Gastrocnemius medialis (tissue), 4 donors: ENCODE data around the gene ENDOD1. TPM values are rescaled to one million over a fixed set of nuclear protein-coding genes. Genes with fewer than 3 reads are reported as not detected.
A peak's percentile ranks its signal among the peaks of the same experiment; 100 is the strongest.

Experiments used
- ATAC-seq, 2 donors: fragments of 150-250 bp; one replicate each; pipeline ENCODE4 v1.9.1; 2016
- DNase-seq, 2 donors: peaks; one replicate each; pipeline ENCODE4 v3.0.0-alpha.2; 2019
- H3K27ac ChIP-seq, 4 donors: fragments of 200-600 bp; sonication (generic); 1 replicate in 1 of 4; 2 replicates in 3 of 4; pipeline ENCODE4 v1.5.1; 2016 to 2018; ENCODE audit warnings: mild to moderate bottlenecking in 2 of 4, moderate library complexity in 1 of 4
- H3K27me3 ChIP-seq, 3 donors: fragments of 200-600 bp; sonication (generic) in 2 of 3; 1 replicate in 1 of 3; 2 replicates in 2 of 3; pipeline versions ENCODE4 v1.5.1 to v1.6.0; 2016 to 2019; ENCODE audit warnings: mild to moderate bottlenecking in 1 of 3, moderate library complexity in 1 of 3
- H3K36me3 ChIP-seq, 2 donors: fragments of 200-600 bp; sonication (generic) in 1 of 2; one replicate each; pipeline ENCODE4 v1.5.1; 2017 to 2018
- H3K4me1 ChIP-seq, 2 donors: fragments of 200-600 bp; sonication (generic) in 1 of 2; one replicate each; pipeline ENCODE4 v1.5.1; 2016 to 2017; ENCODE audit warnings: mild to moderate bottlenecking in 2 of 2
- H3K4me3 ChIP-seq, 4 donors: fragments of 200-600 bp; sonication (generic) in 3 of 4; 1 replicate in 1 of 4; 2 replicates in 3 of 4; pipeline ENCODE4 v1.5.1; 2016 to 2019; ENCODE audit warnings: mild to moderate bottlenecking in 2 of 4
- H3K9me3 ChIP-seq, 3 donors: fragments of 200-600 bp; sonication (generic) in 2 of 3; 1 replicate in 1 of 3; 2 replicates in 2 of 3; pipeline ENCODE4 v1.5.1; 2016 to 2019
- CTCF ChIP-seq, 5 experiments: fragments of 450-650 bp in 3 of 5; fragments of 200-600 bp in 2 of 5; sonication (generic) in 2 of 5; IDR thresholded peaks in 4 of 5; conservative IDR thresholded peaks in 1 of 5; 1 replicate in 4 of 5; 2 replicates in 1 of 5; pipeline ENCODE4 v1.5.1; 2016 to 2019; ENCODE audit warnings: antibody characterized with exemption in 5 of 5, mild to moderate bottlenecking in 3 of 5, moderate library complexity in 3 of 5
- POLR2A ChIP-seq, 2 donors: fragments of 450-650 bp; IDR thresholded peaks; one replicate each; pipeline ENCODE4 v1.6.1; 2017; ENCODE audit warnings: antibody characterized with exemption in 2 of 2, mild to moderate bottlenecking in 2 of 2, moderate library complexity in 2 of 2
- in situ Hi-C, 4 donors: fragments of 200-750 bp; cut with MboI; loops; one replicate each; pipeline versions ENCODE4 v1.15.0 to v1.8.0; 2017; ENCODE audit warnings: low sequenced_read_pairs in 4 of 4
- intact Hi-C: fragments of 100-400 bp; cut with DNase I; formaldehyde crosslinking; loops from one replicate; pipeline ENCODE4 v1.15.1; 2023; ENCODE audit warnings: low total_unique reads
- total RNA-seq, 4 donors: library from RNA; depleted of rRNA; stranded (reverse); fragments of >200 nt; gene quantifications; one replicate each; pipeline versions ENCODE4 v1.1.0 to v1.2.3, GENCODE V29; 2016

The ENDOD1 gene
- total RNA-seq, 4 donors from 2014 or later: 17.5 to 35.2 (median 27.6) TPM

- no peak overlapping the region for H3K4me3 ChIP-seq
- no peaks in the 10 kb centered on the region for H3K27me3 ChIP-seq
- H3K36me3 ChIP-seq: no peaks in the 10 kb centered on the region
- ATAC-seq (peak; percentile 5 to 20), DNase-seq (peak in 1 of 2 donors; percentile 48)
- in situ Hi-C loops (no loop called here), intact Hi-C loops (loop anchor here (10.0 kb wide), 1 partner anchor 309 kb away; no protein-coding TSS in a partner anchor)
- H3K9me3 ChIP-seq: no peaks in the 10 kb centered on the region
- H3K27ac ChIP-seq: peak overlapping the region; percentile 85 to 94 (median 90)
- TF ChIP-seq CTCF (IDR thresholded peaks at IDR 0.05 in 4 of 5, conservative IDR thresholded peaks at IDR 0.05 in 1 of 5): no peak
- TF ChIP-seq POLR2A (IDR thresholded peaks at IDR 0.05): no peak
- H3K4me1 ChIP-seq: peaks cover 69 to 83% of the 10 kb centered on the region in 2 donors
These were observed 14.1 kb downstream of the ENDOD1 start for GRCh38 chr11:95103701-95104100.

GRCh38 chr11:95104121-95104830, 14.6 kb downstream of the ENDOD1 start:
- intact Hi-C loops: loop anchor here (10.0 kb wide), 1 partner anchor 309 kb away; no protein-coding TSS in a partner anchor

GRCh38 chr11:95104856-95105255, 15.2 kb downstream of the ENDOD1 start:
- H3K9me3 ChIP-seq: no peaks in the 10 kb centered on the region
- TF ChIP-seq POLR2A (IDR thresholded peaks at IDR 0.05) (no peak), CTCF (IDR thresholded peaks at IDR 0.05 in 4 of 5, conservative IDR thresholded peaks at IDR 0.05 in 1 of 5) (no peak)
- H3K27me3 ChIP-seq: no peaks in the 10 kb centered on the region
- DNase-seq (no peak), ATAC-seq (no peak)
- no peak overlapping the region for H3K4me3 ChIP-seq
- no peaks in the 10 kb centered on the region for H3K36me3 ChIP-seq
- H3K4me1 ChIP-seq: peaks cover 77 to 95% of the 10 kb centered on the region in 2 donors
- intact Hi-C loops: loop anchor here (10.0 kb wide), 1 partner anchor 310 kb away; no protein-coding TSS in a partner anchor
- in situ Hi-C loops: no loop called here
- H3K27ac ChIP-seq: peak overlapping the region; percentile 85 to 94 (median 90)

More at GRCh38 chr11:95104121-95104830, 14.6 kb downstream of the ENDOD1 start:
- in situ Hi-C loops: no loop called here
- no peaks in the 10 kb centered on the region for H3K27me3 ChIP-seq
- peak; percentile 18 to 25 for ATAC-seq
- peaks cover 74 to 89% of the 10 kb centered on the region in 2 donors for H3K4me1 ChIP-seq
- no peak overlapping the region for H3K4me3 ChIP-seq
- no peak for TF ChIP-seq CTCF (IDR thresholded peaks at IDR 0.05 in 4 of 5, conservative IDR thresholded peaks at IDR 0.05 in 1 of 5)
- no peak for TF ChIP-seq POLR2A (IDR thresholded peaks at IDR 0.05)
- no peaks in the 10 kb centered on the region for H3K9me3 ChIP-seq
- DNase-seq: peak in 1 of 2 donors; percentile 70
- no peaks in the 10 kb centered on the region for H3K36me3 ChIP-seq
- H3K27ac ChIP-seq: peak overlapping the region; percentile 85 to 94 (median 90)

- in situ Hi-C loops: no loop called here
- peak; percentile 66 to 80 for DNase-seq
- Histone ChIP-seq H3K9me3 (no peaks in the 10 kb centered on the region), H3K36me3 (no peaks in the 10 kb centered on the region), H3K4me3 (peak overlapping the region; percentile 48 to 53 (median 52)), H3K27me3 (no peaks in the 10 kb centered on the region), H3K27ac (peak overlapping the region; percentile 85 to 94 (median 90)), H3K4me1 (peaks cover 81 to 96% of the 10 kb centered on the region in 2 donors)
- intact Hi-C loops: loop anchor here (1.0 to 10.0 kb wide), 2 partner anchors 42 to 313 kb away; partner anchors contain the start of gene SRSF8
- peak; percentile 63 to 78 for ATAC-seq
- TF ChIP-seq CTCF (IDR thresholded peaks at IDR 0.05 in 4 of 5, conservative IDR thresholded peaks at IDR 0.05 in 1 of 5) (no peak), POLR2A (IDR thresholded peaks at IDR 0.05) (peak; percentile 2 to 29)
These were observed 18.5 kb downstream of the ENDOD1 start for GRCh38 chr11:95108159-95108611.
